Neural cell (in vitro differentiated cells): ENCODE results near the gene EYA2.

Experiments
- POLR2AphosphoS5 ChIP-seq: IDR thresholded peaks from 2 replicates; pipeline ENCODE4 v1.6.1; 2012
- TF ChIP-seq, protein P1 (sequence below): fragments of 450-650 bp; IDR thresholded peaks from 2 replicates; pipeline ENCODE4 v1.5.1; 2014; ENCODE audit warnings: antibody characterized with exemption, mild to moderate bottlenecking, moderate library complexity; ENCODE audit not compliant: poor library complexity, severe bottlenecking
- TF ChIP-seq, protein P2 (sequence below): IDR thresholded peaks from 2 replicates; pipeline ENCODE4 v1.6.1; 2012; ENCODE audit warnings: borderline replicate concordance

DNA sequence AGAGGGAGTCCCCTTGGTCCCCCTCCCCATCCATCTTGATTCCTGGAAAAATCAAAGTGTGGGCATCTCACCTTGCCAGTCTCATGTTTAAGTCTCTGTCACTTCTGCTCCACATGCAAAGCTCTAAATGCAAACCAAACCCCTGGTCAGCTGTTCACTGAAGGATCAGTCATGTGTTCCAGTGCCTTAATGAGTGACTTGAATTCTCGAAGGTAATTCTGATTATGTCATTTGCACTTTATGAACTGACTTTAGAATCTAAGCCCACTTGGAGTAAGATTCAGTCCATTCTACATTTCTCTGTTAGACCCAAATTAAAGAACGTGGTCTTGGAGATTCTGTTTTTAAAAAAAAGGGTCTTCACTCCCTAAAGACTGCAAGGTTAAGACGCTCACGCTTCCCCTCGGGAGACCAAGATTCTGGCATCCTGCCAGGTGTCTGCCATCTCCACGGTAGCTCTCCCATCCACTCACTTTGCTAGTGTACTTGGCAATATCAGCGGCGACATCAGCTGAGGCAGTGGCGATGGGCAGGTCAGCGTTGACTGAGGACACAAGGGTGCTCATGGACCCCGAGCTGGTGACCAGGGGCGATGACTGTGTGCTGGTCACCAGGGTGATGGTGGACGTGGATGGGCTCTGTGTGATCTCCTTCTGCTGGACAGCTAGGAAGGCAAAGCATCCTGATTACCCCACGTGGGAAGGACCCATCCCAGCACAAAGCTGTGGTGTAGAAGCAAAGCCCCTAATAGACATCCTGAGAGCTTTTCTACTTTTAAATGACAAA lies 341.4 kb downstream of the EYA2 start:
- TF ChIP-seq, protein P1, sequence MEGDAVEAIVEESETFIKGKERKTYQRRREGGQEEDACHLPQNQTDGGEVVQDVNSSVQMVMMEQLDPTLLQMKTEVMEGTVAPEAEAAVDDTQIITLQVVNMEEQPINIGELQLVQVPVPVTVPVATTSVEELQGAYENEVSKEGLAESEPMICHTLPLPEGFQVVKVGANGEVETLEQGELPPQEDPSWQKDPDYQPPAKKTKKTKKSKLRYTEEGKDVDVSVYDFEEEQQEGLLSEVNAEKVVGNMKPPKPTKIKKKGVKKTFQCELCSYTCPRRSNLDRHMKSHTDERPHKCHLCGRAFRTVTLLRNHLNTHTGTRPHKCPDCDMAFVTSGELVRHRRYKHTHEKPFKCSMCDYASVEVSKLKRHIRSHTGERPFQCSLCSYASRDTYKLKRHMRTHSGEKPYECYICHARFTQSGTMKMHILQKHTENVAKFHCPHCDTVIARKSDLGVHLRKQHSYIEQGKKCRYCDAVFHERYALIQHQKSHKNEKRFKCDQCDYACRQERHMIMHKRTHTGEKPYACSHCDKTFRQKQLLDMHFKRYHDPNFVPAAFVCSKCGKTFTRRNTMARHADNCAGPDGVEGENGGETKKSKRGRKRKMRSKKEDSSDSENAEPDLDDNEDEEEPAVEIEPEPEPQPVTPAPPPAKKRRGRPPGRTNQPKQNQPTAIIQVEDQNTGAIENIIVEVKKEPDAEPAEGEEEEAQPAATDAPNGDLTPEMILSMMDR = no peak
- TF ChIP-seq, protein P2, sequence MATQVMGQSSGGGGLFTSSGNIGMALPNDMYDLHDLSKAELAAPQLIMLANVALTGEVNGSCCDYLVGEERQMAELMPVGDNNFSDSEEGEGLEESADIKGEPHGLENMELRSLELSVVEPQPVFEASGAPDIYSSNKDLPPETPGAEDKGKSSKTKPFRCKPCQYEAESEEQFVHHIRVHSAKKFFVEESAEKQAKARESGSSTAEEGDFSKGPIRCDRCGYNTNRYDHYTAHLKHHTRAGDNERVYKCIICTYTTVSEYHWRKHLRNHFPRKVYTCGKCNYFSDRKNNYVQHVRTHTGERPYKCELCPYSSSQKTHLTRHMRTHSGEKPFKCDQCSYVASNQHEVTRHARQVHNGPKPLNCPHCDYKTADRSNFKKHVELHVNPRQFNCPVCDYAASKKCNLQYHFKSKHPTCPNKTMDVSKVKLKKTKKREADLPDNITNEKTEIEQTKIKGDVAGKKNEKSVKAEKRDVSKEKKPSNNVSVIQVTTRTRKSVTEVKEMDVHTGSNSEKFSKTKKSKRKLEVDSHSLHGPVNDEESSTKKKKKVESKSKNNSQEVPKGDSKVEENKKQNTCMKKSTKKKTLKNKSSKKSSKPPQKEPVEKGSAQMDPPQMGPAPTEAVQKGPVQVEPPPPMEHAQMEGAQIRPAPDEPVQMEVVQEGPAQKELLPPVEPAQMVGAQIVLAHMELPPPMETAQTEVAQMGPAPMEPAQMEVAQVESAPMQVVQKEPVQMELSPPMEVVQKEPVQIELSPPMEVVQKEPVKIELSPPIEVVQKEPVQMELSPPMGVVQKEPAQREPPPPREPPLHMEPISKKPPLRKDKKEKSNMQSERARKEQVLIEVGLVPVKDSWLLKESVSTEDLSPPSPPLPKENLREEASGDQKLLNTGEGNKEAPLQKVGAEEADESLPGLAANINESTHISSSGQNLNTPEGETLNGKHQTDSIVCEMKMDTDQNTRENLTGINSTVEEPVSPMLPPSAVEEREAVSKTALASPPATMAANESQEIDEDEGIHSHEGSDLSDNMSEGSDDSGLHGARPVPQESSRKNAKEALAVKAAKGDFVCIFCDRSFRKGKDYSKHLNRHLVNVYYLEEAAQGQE = no peak
- no peak for TF ChIP-seq POLR2AphosphoS5
